ENCODE results near the gene ARHGAP6.

The ARHGAP6 gene

GRCh38 chrX:11309220-11309619, 356.5 kb downstream of the ARHGAP6 start:
- TF ChIP-seq NFIC (IDR thresholded peaks at IDR 0.05) (no peak), RAD21 (IDR thresholded peaks at IDR 0.05; ENCODE audit: low read depth) (no peak)

GRCh38 chrX:11305641-11306040, 360.1 kb downstream of the ARHGAP6 start:
- TF ChIP-seq YY1 (IDR thresholded peaks at IDR 0.05; ENCODE audit: low read depth) (no peak), EGR1 (IDR thresholded peaks at IDR 0.05) (no peak), REST (IDR thresholded peaks at IDR 0.05; ENCODE audit: low read depth) (no peak), CEBPB (IDR thresholded peaks at IDR 0.05) (no peak), EP300 (IDR thresholded peaks at IDR 0.05; ENCODE audit: borderline replicate concordance) (no peak), TAF1 (IDR thresholded peaks at IDR 0.05; ENCODE audit: low read depth) (no peak), TCF12 (IDR thresholded peaks at IDR 0.05; ENCODE audit: low read depth) (no peak)

- TF ChIP-seq RAD21 (IDR thresholded peaks at IDR 0.05; ENCODE audit: low read depth) (no peak), NFIC (IDR thresholded peaks at IDR 0.05) (no peak), REST (IDR thresholded peaks at IDR 0.05; ENCODE audit: low read depth) (no peak), USF1 (IDR thresholded peaks at IDR 0.05) (no peak), MAX (IDR thresholded peaks at IDR 0.05) (no peak), TAF1 (IDR thresholded peaks at IDR 0.05; ENCODE audit: low read depth) (no peak), EP300 (IDR thresholded peaks at IDR 0.05; ENCODE audit: borderline replicate concordance) (no peak), TCF12 (IDR thresholded peaks at IDR 0.05; ENCODE audit: low read depth) (no peak), YY1 (IDR thresholded peaks at IDR 0.05; ENCODE audit: low read depth) (no peak), TEAD4 (IDR thresholded peaks at IDR 0.05) (no peak), FOXM1 (IDR thresholded peaks at IDR 0.05; ENCODE audit: borderline replicate concordance, low read depth) (no peak), CEBPB (IDR thresholded peaks at IDR 0.05) (no peak), ZBTB7A (IDR thresholded peaks at IDR 0.05; ENCODE audit: low read depth) (no peak), EGR1 (IDR thresholded peaks at IDR 0.05) (no peak), CREB1 (IDR thresholded peaks at IDR 0.05; ENCODE audit: low read depth) (no peak)
These were observed 360.9 kb downstream of the ARHGAP6 start for GRCh38 chrX:11304829-11305228.

- no peak for TF ChIP-seq EP300 (IDR thresholded peaks at IDR 0.05; ENCODE audit: borderline replicate concordance)
- no peak for TF ChIP-seq FOXM1 (IDR thresholded peaks at IDR 0.05; ENCODE audit: borderline replicate concordance, low read depth)
- no peak for TF ChIP-seq EGR1 (IDR thresholded peaks at IDR 0.05)
- no peak for TF ChIP-seq TCF12 (IDR thresholded peaks at IDR 0.05; ENCODE audit: low read depth)
- TF ChIP-seq NFIC (IDR thresholded peaks at IDR 0.05): no peak
- TF ChIP-seq TEAD4 (IDR thresholded peaks at IDR 0.05): no peak
- TF ChIP-seq ZBTB7A (IDR thresholded peaks at IDR 0.05; ENCODE audit: low read depth): no peak
- no peak for TF ChIP-seq REST (IDR thresholded peaks at IDR 0.05; ENCODE audit: low read depth)
- TF ChIP-seq TAF1 (IDR thresholded peaks at IDR 0.05; ENCODE audit: low read depth): no peak
- no peak for TF ChIP-seq YY1 (IDR thresholded peaks at IDR 0.05; ENCODE audit: low read depth)
- TF ChIP-seq USF1 (IDR thresholded peaks at IDR 0.05): no peak
- no peak for TF ChIP-seq MAX (IDR thresholded peaks at IDR 0.05)
- no peak for TF ChIP-seq CEBPB (IDR thresholded peaks at IDR 0.05)
- no peak for TF ChIP-seq CREB1 (IDR thresholded peaks at IDR 0.05; ENCODE audit: low read depth)
- no peak for TF ChIP-seq RAD21 (IDR thresholded peaks at IDR 0.05; ENCODE audit: low read depth)
These were observed 367.1 kb downstream of the ARHGAP6 start for GRCh38 chrX:11298600-11298999.

GRCh38 chrX:11296051-11296450, 369.7 kb downstream of the ARHGAP6 start:
- no peak for TF ChIP-seq NFIC (IDR thresholded peaks at IDR 0.05)
- TF ChIP-seq MAX (IDR thresholded peaks at IDR 0.05): no peak
- no peak for TF ChIP-seq RAD21 (IDR thresholded peaks at IDR 0.05; ENCODE audit: low read depth)
- TF ChIP-seq REST (IDR thresholded peaks at IDR 0.05; ENCODE audit: low read depth): no peak
- no peak for TF ChIP-seq USF1 (IDR thresholded peaks at IDR 0.05)
